22Rv1 (cell line): ENCODE data around the gene SCAMP2.

Experiments used
- H3K27ac ChIP-seq: fragments of 450-650 bp; 2 replicates; pipeline ENCODE4 v1.5.1; 2017
- ZFX ChIP-seq: fragments of 450-650 bp; IDR thresholded peaks from 2 replicates; pipeline ENCODE4 v1.6.1; 2017; ENCODE audit warnings: antibody characterized with exemption, borderline replicate concordance
- TF ChIP-seq, protein P1 (sequence below): fragments of 450-650 bp; IDR thresholded peaks from 2 replicates; pipeline ENCODE4 v1.5.1; 2017; ENCODE audit warnings: mild to moderate bottlenecking

Gene SCAMP2

DNA sequence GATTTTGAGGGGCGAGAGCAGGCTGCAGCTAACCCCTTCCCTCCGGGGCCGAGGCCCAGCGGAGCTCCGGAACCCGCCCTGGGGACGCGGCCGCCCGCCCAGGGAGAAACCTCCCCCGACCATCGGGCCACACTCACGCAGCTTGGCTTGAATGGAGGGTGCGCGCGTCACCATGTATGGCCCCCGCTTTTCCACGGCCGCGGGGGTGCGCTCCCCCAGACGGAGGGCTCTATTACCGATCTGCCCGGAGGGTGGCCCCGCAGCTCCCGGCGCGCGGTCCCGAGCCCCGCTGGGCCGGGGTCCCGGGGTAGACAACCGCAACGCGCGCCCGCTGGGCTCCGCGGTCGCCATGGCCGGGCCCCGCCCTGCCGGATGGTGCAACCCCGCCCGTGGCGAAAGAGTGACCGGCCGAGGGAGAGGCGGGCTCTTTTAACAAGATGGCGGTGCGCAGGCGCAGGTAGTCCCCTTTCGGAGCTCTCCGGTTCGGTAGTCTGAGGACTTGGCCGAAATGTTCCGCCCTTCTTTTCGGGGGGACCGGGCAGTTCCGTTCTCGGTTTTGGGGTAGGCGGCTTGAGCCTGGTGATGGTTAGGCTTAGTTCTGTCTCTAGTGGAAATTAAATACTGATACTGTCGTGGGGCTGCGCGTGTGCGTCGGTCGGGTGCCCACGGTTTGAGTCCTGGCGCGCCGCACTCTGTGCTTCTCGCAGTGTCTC, 33.4 kb upstream of the SCAMP2 start, which contains the start of gene FAM219B:
Gene FAM219B (minus strand): TSS at position 402 of the 713 bp plus-strand sequence. CDS start 51 bp downstream, at position 351.
- H3K27ac ChIP-seq = peak within 1 kb of the TSS; percentile 92
- no peak for TF ChIP-seq ZFX
- TF ChIP-seq, protein P1, sequence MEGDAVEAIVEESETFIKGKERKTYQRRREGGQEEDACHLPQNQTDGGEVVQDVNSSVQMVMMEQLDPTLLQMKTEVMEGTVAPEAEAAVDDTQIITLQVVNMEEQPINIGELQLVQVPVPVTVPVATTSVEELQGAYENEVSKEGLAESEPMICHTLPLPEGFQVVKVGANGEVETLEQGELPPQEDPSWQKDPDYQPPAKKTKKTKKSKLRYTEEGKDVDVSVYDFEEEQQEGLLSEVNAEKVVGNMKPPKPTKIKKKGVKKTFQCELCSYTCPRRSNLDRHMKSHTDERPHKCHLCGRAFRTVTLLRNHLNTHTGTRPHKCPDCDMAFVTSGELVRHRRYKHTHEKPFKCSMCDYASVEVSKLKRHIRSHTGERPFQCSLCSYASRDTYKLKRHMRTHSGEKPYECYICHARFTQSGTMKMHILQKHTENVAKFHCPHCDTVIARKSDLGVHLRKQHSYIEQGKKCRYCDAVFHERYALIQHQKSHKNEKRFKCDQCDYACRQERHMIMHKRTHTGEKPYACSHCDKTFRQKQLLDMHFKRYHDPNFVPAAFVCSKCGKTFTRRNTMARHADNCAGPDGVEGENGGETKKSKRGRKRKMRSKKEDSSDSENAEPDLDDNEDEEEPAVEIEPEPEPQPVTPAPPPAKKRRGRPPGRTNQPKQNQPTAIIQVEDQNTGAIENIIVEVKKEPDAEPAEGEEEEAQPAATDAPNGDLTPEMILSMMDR = no peak

DNA sequence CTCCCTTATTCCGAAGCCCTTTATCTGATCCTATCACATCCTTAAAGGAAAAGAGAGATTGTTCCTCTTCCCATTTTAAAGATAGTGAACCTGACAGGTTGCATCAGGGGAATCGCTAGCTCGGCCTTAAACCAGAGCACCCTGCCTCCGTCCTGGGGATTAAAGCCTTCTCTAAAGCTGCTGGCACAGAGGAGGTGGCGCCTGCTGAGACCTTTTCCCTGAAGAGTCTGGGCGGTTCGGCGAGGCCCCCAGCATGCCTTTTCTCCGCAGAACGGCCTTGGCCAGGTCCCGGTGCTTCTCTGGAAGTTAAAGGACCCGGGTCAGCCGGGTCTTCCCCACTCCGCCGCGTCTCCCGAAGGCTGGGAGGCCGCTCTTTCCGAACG, 32.9 kb upstream of the SCAMP2 start:
- peak overlapping the region; percentile 92 for H3K27ac ChIP-seq
- TF ChIP-seq ZFX = no peak
- TF ChIP-seq, protein P1 = no peak

GRCh38 chr15:74904190-74904805, 31.1 kb upstream of the SCAMP2 start:
- no peak for TF ChIP-seq ZFX
- TF ChIP-seq, protein P1 = no peak
- peak overlapping the region; percentile 92; the same call in 1 of the 2 replicates for H3K27ac ChIP-seq

GRCh38 chr15:74903676-74904075, 30.5 kb upstream of the SCAMP2 start:
- TF ChIP-seq, protein P1 = no peak
- no peak for TF ChIP-seq ZFX
- H3K27ac ChIP-seq = no peak overlapping the region

DNA sequence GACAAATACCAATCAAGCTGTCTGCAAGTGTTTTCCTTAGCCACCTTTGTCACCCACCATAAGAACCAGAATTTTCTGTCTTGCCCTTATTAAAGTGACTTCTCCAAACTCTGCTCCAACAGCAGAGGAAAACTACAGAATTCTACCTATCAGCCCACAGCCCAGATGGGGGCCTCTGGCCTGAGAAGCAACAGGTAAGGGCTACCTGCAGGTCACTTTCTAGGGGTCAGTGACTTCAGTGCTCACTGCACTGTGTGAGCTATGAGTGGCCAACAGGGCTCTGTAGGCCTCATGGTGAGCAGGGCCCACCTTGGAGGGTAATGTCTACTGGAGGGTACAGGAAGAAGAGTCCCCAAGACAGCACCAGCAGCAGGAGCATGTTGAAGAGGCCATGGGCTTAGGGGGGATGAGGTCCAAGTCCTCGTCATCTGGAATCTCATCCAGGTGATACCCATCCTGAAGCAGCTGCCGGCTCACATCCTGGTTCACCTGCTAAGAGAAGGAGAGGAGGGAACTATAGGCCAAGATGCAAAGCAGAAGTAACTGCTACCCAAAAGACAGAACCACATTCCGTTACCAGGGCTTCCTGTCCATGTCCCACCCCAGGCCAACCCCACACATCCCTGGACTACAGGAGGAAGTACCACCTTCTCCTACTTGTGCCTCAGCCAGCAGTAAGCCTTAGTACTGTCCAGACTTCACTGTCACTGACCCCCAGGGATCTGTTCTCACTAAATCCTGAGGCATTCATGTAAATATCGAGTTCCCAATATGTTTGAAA, 29.3 kb upstream of the SCAMP2 start:
- H3K27ac ChIP-seq = peak overlapping the region; percentile 29
- no peak for TF ChIP-seq ZFX
- TF ChIP-seq, protein P1 = no peak

- TF ChIP-seq ZFX = no peak
- TF ChIP-seq, protein P1 = peak; percentile 97
- peak overlapping the region; percentile 29 for H3K27ac ChIP-seq
These were observed 28.5 kb upstream of the SCAMP2 start for GRCh38 chr15:74901612-74902063.

- H3K27ac ChIP-seq = 0 out of 2 replicates have a peak overlapping the region, but pooled peaks have one; percentile 12
- no peak for TF ChIP-seq ZFX
- TF ChIP-seq, protein P1 = no peak
These were observed 24.1 kb upstream of the SCAMP2 start for GRCh38 chr15:74897300-74897701.
